Hepatocyte (in vitro differentiated cells): Measurements from ENCODE around the gene MBD5.

Experiments
- CTCF ChIP-seq: fragments of 200-600 bp; sonication (generic); IDR thresholded peaks from 2 replicates; pipeline ENCODE4 v1.5.1; 2016; ENCODE audit warnings: antibody characterized with exemption, mild to moderate bottlenecking; ENCODE audit not compliant: poor library complexity
- EZH2 ChIP-seq: fragments of 200-600 bp; sonication (generic); IDR thresholded peaks from 2 replicates; pipeline ENCODE4 v1.6.1; 2016; ENCODE audit warnings: antibody characterized with exemption, mild to moderate bottlenecking, borderline replicate concordance
- EZH2phosphoT487 ChIP-seq: fragments of 200-600 bp; sonication (generic); IDR thresholded peaks from one replicate; pipeline ENCODE4 v1.6.1; 2018; ENCODE audit warnings: antibody characterized with exemption, mild to moderate bottlenecking, low read depth, moderate library complexity; ENCODE audit not compliant: unreplicated experiment, severe bottlenecking

GRCh38 chr2:148552675-148553331 lies 531.9 kb downstream of the MBD5 start:
- TF ChIP-seq CTCF (no peak), EZH2 (no peak), EZH2phosphoT487 (no peak)
